ENCODE measurements around the gene MLPH.
"Not testable (repeated sequence)": the region's sequence is repeated elsewhere in the genome, so short reads cannot be mapped to it uniquely, and the experiment has no call there.

DNA sequence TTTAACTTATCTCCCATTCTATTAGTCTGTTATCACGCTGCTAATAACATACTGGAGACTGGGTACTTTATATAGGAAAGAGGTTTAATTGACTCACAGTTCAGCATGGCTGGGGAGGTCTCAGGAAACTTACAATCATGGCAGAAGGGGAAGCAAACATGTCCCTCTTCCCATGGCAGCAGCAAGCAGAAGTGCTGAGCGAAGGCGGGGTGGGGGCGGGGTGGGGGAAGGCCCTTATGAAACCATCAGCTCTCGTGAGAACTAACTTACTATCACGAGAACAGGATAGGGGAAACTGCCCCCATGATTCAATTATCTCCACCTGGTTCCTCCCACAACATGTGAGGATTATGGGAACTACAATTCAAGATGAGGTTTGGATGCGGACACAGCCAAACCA lies 17.6 kb upstream of the MLPH start:
- TF ChIP-seq, protein P1, sequence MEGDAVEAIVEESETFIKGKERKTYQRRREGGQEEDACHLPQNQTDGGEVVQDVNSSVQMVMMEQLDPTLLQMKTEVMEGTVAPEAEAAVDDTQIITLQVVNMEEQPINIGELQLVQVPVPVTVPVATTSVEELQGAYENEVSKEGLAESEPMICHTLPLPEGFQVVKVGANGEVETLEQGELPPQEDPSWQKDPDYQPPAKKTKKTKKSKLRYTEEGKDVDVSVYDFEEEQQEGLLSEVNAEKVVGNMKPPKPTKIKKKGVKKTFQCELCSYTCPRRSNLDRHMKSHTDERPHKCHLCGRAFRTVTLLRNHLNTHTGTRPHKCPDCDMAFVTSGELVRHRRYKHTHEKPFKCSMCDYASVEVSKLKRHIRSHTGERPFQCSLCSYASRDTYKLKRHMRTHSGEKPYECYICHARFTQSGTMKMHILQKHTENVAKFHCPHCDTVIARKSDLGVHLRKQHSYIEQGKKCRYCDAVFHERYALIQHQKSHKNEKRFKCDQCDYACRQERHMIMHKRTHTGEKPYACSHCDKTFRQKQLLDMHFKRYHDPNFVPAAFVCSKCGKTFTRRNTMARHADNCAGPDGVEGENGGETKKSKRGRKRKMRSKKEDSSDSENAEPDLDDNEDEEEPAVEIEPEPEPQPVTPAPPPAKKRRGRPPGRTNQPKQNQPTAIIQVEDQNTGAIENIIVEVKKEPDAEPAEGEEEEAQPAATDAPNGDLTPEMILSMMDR (IDR thresholded peaks at IDR 0.05; ENCODE audit: low read depth, low read length, poor library complexity, severe bottlenecking), result not testable (repeated sequence)
- TF ChIP-seq EZH2phosphoT487 (IDR thresholded peaks at IDR 0.05; ENCODE audit: borderline replicate concordance, low read length), result not testable (repeated sequence)
